ENCODE measurements around the gene MNS1.

DNA sequence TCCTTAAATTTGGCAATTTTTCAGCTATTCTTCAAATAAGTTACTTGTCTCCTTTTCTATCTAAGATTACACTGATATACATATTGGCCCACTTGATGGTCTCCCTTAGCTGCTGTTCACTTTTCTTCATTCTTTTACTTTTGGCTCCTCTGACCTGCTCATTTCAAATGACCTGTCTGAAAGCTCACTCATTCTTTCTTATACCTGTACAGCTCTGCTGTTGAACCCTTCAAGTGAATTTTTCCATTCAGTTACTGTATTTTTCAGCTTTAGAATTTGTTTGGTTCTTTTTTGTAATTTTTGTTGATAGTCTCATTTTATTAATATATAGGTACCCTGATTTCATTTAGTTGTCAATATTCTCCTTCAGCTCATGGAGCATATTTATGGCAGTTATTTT is 39.7 kb downstream of the MNS1 start:
- TF ChIP-seq, protein P1, sequence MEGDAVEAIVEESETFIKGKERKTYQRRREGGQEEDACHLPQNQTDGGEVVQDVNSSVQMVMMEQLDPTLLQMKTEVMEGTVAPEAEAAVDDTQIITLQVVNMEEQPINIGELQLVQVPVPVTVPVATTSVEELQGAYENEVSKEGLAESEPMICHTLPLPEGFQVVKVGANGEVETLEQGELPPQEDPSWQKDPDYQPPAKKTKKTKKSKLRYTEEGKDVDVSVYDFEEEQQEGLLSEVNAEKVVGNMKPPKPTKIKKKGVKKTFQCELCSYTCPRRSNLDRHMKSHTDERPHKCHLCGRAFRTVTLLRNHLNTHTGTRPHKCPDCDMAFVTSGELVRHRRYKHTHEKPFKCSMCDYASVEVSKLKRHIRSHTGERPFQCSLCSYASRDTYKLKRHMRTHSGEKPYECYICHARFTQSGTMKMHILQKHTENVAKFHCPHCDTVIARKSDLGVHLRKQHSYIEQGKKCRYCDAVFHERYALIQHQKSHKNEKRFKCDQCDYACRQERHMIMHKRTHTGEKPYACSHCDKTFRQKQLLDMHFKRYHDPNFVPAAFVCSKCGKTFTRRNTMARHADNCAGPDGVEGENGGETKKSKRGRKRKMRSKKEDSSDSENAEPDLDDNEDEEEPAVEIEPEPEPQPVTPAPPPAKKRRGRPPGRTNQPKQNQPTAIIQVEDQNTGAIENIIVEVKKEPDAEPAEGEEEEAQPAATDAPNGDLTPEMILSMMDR (IDR thresholded peaks at IDR 0.05; ENCODE audit: low read depth, low read length, poor library complexity, severe bottlenecking) = no peak
- no peak for TF ChIP-seq EZH2phosphoT487 (IDR thresholded peaks at IDR 0.05; ENCODE audit: borderline replicate concordance, low read length)
